ENCODE measurements around the gene EIF3L. TPM values are rescaled to one million over a fixed set of nuclear protein-coding genes. Genes with fewer than 3 reads are reported as not detected.

EIF3L gene
- total RNA-seq, 3 donors from 2014 or later, result 365 to 477 (median 414) TPM

GRCh38 chr22:37820350-37820749, 28.9 kb upstream of the EIF3L start:
- no peaks in the 10 kb centered on the region for H3K36me3 ChIP-seq (ENCODE audit: low read depth)
- no peaks in the 10 kb centered on the region for H3K9me3 ChIP-seq
- intact Hi-C loops (cut with DNase I, micrococcal nuclease), result no loop called here
- no peak overlapping the region for H3K4me3 ChIP-seq
- no peak for TF ChIP-seq CTCF (IDR thresholded peaks at IDR 0.05)
- peaks cover 18% of the 10 kb centered on the region for H3K4me1 ChIP-seq (ENCODE audit: low read depth)
- no peak for ATAC-seq
- no peak for DNase-seq

GRCh38 chr22:37822079-37822833, 27.0 kb upstream of the EIF3L start:
- ATAC-seq, result no peak
- intact Hi-C loops (cut with DNase I, micrococcal nuclease), result no loop called here
- Histone ChIP-seq H3K36me3 (ENCODE audit: low read depth) (no peaks in the 10 kb centered on the region), H3K4me3 (no peak overlapping the region), H3K4me1 (ENCODE audit: low read depth) (peaks cover 18% of the 10 kb centered on the region), H3K9me3 (no peaks in the 10 kb centered on the region)
- DNase-seq, result no peak
- no peak for TF ChIP-seq CTCF (IDR thresholded peaks at IDR 0.05)

- ATAC-seq, result no peak
- Histone ChIP-seq H3K4me3 (no peak within 1 kb of the TSS), H3K9me3 (no peaks in the 10 kb centered on the region), H3K36me3 (ENCODE audit: low read depth) (no peaks in the 10 kb centered on the region), H3K4me1 (ENCODE audit: low read depth) (peaks cover 11% of the 10 kb centered on the region)
- DNase-seq, result no peak
- intact Hi-C loops (cut with DNase I, micrococcal nuclease), result no loop called here
- no peak for TF ChIP-seq CTCF (IDR thresholded peaks at IDR 0.05)
Observed at GRCh38 chr22:37823134-37823985, 25.9 kb upstream of the EIF3L start, which contains the start of gene GALR3. TSS of gene GALR3 (plus strand) at chr22:37823382. CDS start at chr22:37823407, 25 bp downstream.

- Histone ChIP-seq H3K4me1 (ENCODE audit: low read depth) (peaks cover 2% of the 10 kb centered on the region), H3K9me3 (no peaks in the 10 kb centered on the region), H3K36me3 (ENCODE audit: low read depth) (no peaks in the 10 kb centered on the region), H3K4me3 (no peak overlapping the region)
- ATAC-seq (peak; percentile 81), DNase-seq (peak in 1 of 3 donors; percentile 67)
- intact Hi-C loops (cut with DNase I, micrococcal nuclease), result no loop called here
- TF ChIP-seq CTCF (IDR thresholded peaks at IDR 0.05), result no peak
Observed at GRCh38 chr22:37824674-37825641, 24.3 kb upstream of the EIF3L start.

- H3K36me3 ChIP-seq (ENCODE audit: low read depth), result peaks cover 5% of the 10 kb centered on the region
- no peaks in the 10 kb centered on the region for H3K9me3 ChIP-seq
- DNase-seq (no peak), ATAC-seq (no peak)
- peaks cover 2% of the 10 kb centered on the region for H3K4me1 ChIP-seq (ENCODE audit: low read depth)
- no peak for TF ChIP-seq CTCF (IDR thresholded peaks at IDR 0.05)
- H3K4me3 ChIP-seq, result no peak overlapping the region
- intact Hi-C loops (cut with DNase I, micrococcal nuclease), result no loop called here
Observed at GRCh38 chr22:37827056-37827455, 22.2 kb upstream of the EIF3L start.

Data from mucosa of descending colon (tissue), 3 donors.